Transverse colon (tissue), 3 donors: ENCODE measurements around the gene SLC2A13.

ENCODE experiments used
- CTCF ChIP-seq, 5 experiments: fragments of 200-600 bp in 3 of 5; fragments of 450-650 bp in 2 of 5; sonication (generic) in 3 of 5; IDR thresholded peaks; 1 replicate in 2 of 5; 2 replicates in 3 of 5; pipeline ENCODE4 v1.5.1; 2016 to 2017; ENCODE audit warnings: antibody characterized with exemption in 5 of 5, inconsistent platforms in 3 of 5, mild to moderate bottlenecking in 2 of 5, moderate library complexity in 1 of 5
- POLR2A ChIP-seq: fragments of 450-650 bp; IDR thresholded peaks from one replicate; pipeline ENCODE4 v1.6.1; 2016; ENCODE audit warnings: antibody characterized with exemption, mild to moderate bottlenecking, moderate library complexity

- no peak for TF ChIP-seq CTCF (IDR thresholded peaks at IDR 0.05)
- TF ChIP-seq POLR2A, result no peak
Measured at GRCh38 chr12:40101747-40102146, 4.1 kb downstream of the SLC2A13 start.
